Spinal cord (tissue), 10 donors: ENCODE results near the gene EFHD1. TPM values are rescaled to one million over a fixed set of nuclear protein-coding genes. Genes with fewer than 3 reads are reported as not detected.
"Not testable (repeated sequence)": the region's sequence is repeated elsewhere in the genome, so short reads cannot be mapped to it uniquely, and the experiment has no call there.

Experiments
- DNase-seq, 6 donors: peaks; one replicate each; pipeline versions ENCODE4 v3.0.0 to v3.0.0-alpha.2; 2013 to 2015; ENCODE audit warnings: low spot score in 6 of 6, low read depth in 4 of 6
- H3K27ac ChIP-seq: one replicate; pipeline ENCODE4 v1.5.1; 2013; ENCODE audit warnings: low read depth, low read length, control low read depth
- H3K27me3 ChIP-seq: one replicate; pipeline ENCODE4 v1.6.1; 2013; ENCODE audit warnings: low read length; ENCODE audit not compliant: control insufficient read depth, insufficient read depth
- H3K36me3 ChIP-seq: one replicate; pipeline ENCODE4 v1.6.1; 2013; ENCODE audit warnings: low read length; ENCODE audit not compliant: control insufficient read depth, insufficient read depth
- H3K4me1 ChIP-seq: one replicate; pipeline ENCODE4 v1.6.1; 2013; ENCODE audit warnings: low read length; ENCODE audit not compliant: control insufficient read depth, insufficient read depth
- H3K4me3 ChIP-seq: one replicate; pipeline ENCODE4 v1.5.1; 2013; ENCODE audit warnings: low read depth, low read length, control low read depth
- H3K9me3 ChIP-seq: one replicate; pipeline ENCODE4 v1.6.1; 2013; ENCODE audit warnings: low read length; ENCODE audit not compliant: control insufficient read depth, insufficient read depth
- WGBS: methylation state at CpG from one replicate; pipeline ENCODE4 v1.1.5; 2013; ENCODE audit warnings: missing lambda C conversion rate; ENCODE audit not compliant: insufficient coverage; 5-methylcytosine and 5-hydroxymethylcytosine counted together
- polyA plus RNA-seq, 2 donors: library from polyadenylated mRNA; unstranded; fragments of 120-200 nt; gene quantifications; one replicate each; pipeline ENCODE4 v1.2.1, GENCODE V29; 2013; ENCODE audit not compliant: insufficient read length in 2 of 2
- total RNA-seq, 2 donors: library from RNA; depleted of rRNA in 1 of 2; stranded (reverse); fragments of 120-200 nt in 1 of 2; fragments of >200 nt in 1 of 2; gene quantifications; one replicate each; pipeline versions ENCODE4 v1.2.3 to v1.2.4, GENCODE V29; 2013 to 2014
- donor health status: healthy.

Gene EFHD1
- total and polyA plus RNA-seq, 4 donors: 6.5 to 49.0 (median 28.3) TPM

- H3K9me3 ChIP-seq: no peaks in the 10 kb centered on the region
- H3K27me3 ChIP-seq: peaks cover 29% of the 10 kb centered on the region
- no peaks in the 10 kb centered on the region for H3K36me3 ChIP-seq
- peak overlapping the region; percentile 62 for H3K4me3 ChIP-seq
- peak overlapping the region; percentile 52 for H3K27ac ChIP-seq
- 91% methylated on average over 8 of the region's 19 CpGs for WGBS
- DNase-seq: no peak
- H3K4me1 ChIP-seq: peaks cover 37% of the 10 kb centered on the region
Observed at GRCh38 chr2:232632229-232632903, 1.0 kb upstream of the EFHD1 start.

GRCh38 chr2:232632904-232633412, 446 bp upstream of the EFHD1 start:
- DNase-seq: peak in 1 of 6 donors; percentile 45
- Histone ChIP-seq H3K27ac (peak overlapping the region; percentile 52), H3K9me3 (no peaks in the 10 kb centered on the region), H3K36me3 (no peaks in the 10 kb centered on the region), H3K4me3 (peak overlapping the region; percentile 62), H3K27me3 (peaks cover 29% of the 10 kb centered on the region), H3K4me1 (peaks cover 41% of the 10 kb centered on the region)
- WGBS: 2% methylated on average over 35 of the region's 40 CpGs

GRCh38 chr2:232634206-232635150, 1.1 kb downstream of the EFHD1 start:
- peak in 2 of 6 donors; percentile 13 to 42 for DNase-seq

GRCh38 chr2:232635376-232635775, 2.0 kb downstream of the EFHD1 start:
- not testable (repeated sequence) for H3K27ac ChIP-seq, DNase-seq, H3K9me3 ChIP-seq, H3K36me3 ChIP-seq, H3K4me3 ChIP-seq
- H3K4me1 ChIP-seq: peaks cover 41% of the 10 kb centered on the region
- WGBS: 93% methylated on average over 5 of the region's 10 CpGs
- H3K27me3 ChIP-seq: peaks cover 29% of the 10 kb centered on the region

More at GRCh38 chr2:232634206-232635150, 1.1 kb downstream of the EFHD1 start:
- Histone ChIP-seq H3K4me1 (peaks cover 41% of the 10 kb centered on the region), H3K27me3 (peaks cover 29% of the 10 kb centered on the region), H3K4me3 (peak overlapping the region; percentile 62), H3K36me3 (no peaks in the 10 kb centered on the region), H3K27ac (no peak overlapping the region), H3K9me3 (no peaks in the 10 kb centered on the region)
- 20% methylated on average over 51 of the region's 61 CpGs for WGBS

GRCh38 chr2:232635820-232636219, 2.4 kb downstream of the EFHD1 start:
- Histone ChIP-seq H3K27ac (no peak overlapping the region), H3K36me3 (no peaks in the 10 kb centered on the region), H3K4me1 (peaks cover 41% of the 10 kb centered on the region), H3K27me3 (peaks cover 29% of the 10 kb centered on the region), H3K9me3 (no peaks in the 10 kb centered on the region), H3K4me3 (no peak overlapping the region)
- no peak for DNase-seq
- 100% methylated on average over 1 of the region's 4 CpGs for WGBS

GRCh38 chr2:232636788-232637420, 3.5 kb downstream of the EFHD1 start:
- H3K4me1 ChIP-seq: peaks cover 41% of the 10 kb centered on the region
- H3K27ac ChIP-seq: no peak overlapping the region
- no peak overlapping the region for H3K4me3 ChIP-seq
- WGBS: 94% methylated on average over 9 of the region's 16 CpGs
- no peaks in the 10 kb centered on the region for H3K36me3 ChIP-seq
- peaks cover 26% of the 10 kb centered on the region for H3K27me3 ChIP-seq
- no peak for DNase-seq
- no peaks in the 10 kb centered on the region for H3K9me3 ChIP-seq

GRCh38 chr2:232637866-232638583, 4.6 kb downstream of the EFHD1 start:
- Histone ChIP-seq H3K27ac (peak overlapping the region; percentile 1), H3K27me3 (peaks cover 14% of the 10 kb centered on the region), H3K4me3 (no peak overlapping the region), H3K9me3 (no peaks in the 10 kb centered on the region), H3K4me1 (peaks cover 32% of the 10 kb centered on the region), H3K36me3 (no peaks in the 10 kb centered on the region)
- WGBS: 34% methylated on average over 4 of the region's 11 CpGs
- DNase-seq: peak in 1 of 6 donors; percentile 58

GRCh38 chr2:232641153-232641848, 7.9 kb downstream of the EFHD1 start:
- H3K4me3 ChIP-seq: no peak overlapping the region
- H3K4me1 ChIP-seq: peaks cover 12% of the 10 kb centered on the region
- H3K27ac ChIP-seq: no peak overlapping the region
- no peaks in the 10 kb centered on the region for H3K36me3 ChIP-seq
- 91% methylated on average over 10 of the region's 11 CpGs for WGBS
- no peak for DNase-seq
- no peaks in the 10 kb centered on the region for H3K27me3 ChIP-seq
- H3K9me3 ChIP-seq: no peaks in the 10 kb centered on the region
